ENCODE results near the gene RAB11FIP4.
"Not testable (repeated sequence)": the region's sequence is repeated elsewhere in the genome, so short reads cannot be mapped to it uniquely, and the experiment has no call there.

The RAB11FIP4 gene, protein sequence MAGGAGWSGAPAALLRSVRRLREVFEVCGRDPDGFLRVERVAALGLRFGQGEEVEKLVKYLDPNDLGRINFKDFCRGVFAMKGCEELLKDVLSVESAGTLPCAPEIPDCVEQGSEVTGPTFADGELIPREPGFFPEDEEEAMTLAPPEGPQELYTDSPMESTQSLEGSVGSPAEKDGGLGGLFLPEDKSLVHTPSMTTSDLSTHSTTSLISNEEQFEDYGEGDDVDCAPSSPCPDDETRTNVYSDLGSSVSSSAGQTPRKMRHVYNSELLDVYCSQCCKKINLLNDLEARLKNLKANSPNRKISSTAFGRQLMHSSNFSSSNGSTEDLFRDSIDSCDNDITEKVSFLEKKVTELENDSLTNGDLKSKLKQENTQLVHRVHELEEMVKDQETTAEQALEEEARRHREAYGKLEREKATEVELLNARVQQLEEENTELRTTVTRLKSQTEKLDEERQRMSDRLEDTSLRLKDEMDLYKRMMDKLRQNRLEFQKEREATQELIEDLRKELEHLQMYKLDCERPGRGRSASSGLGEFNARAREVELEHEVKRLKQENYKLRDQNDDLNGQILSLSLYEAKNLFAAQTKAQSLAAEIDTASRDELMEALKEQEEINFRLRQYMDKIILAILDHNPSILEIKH

GRCh38 chr17:31391496-31391949 lies at the start of gene RAB11FIP4:
Gene RAB11FIP4, plus strand, starts transcription at chr17:31391675. Its CDS starts 178 bp downstream, at chr17:31391853.
- TF ChIP-seq, protein P1, sequence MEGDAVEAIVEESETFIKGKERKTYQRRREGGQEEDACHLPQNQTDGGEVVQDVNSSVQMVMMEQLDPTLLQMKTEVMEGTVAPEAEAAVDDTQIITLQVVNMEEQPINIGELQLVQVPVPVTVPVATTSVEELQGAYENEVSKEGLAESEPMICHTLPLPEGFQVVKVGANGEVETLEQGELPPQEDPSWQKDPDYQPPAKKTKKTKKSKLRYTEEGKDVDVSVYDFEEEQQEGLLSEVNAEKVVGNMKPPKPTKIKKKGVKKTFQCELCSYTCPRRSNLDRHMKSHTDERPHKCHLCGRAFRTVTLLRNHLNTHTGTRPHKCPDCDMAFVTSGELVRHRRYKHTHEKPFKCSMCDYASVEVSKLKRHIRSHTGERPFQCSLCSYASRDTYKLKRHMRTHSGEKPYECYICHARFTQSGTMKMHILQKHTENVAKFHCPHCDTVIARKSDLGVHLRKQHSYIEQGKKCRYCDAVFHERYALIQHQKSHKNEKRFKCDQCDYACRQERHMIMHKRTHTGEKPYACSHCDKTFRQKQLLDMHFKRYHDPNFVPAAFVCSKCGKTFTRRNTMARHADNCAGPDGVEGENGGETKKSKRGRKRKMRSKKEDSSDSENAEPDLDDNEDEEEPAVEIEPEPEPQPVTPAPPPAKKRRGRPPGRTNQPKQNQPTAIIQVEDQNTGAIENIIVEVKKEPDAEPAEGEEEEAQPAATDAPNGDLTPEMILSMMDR (IDR thresholded peaks at IDR 0.05; ENCODE audit: extremely low read depth, insufficient read depth, missing control alignments): no peak
- peak; percentile 64 for DNase-seq (ENCODE audit: low spot score)
- in situ Hi-C loops (cut with MboI; ENCODE audit: low pct_unique_long_range_greater_than_20kb, low sequenced_read_pairs, unreplicated experiment): no loop called here

GRCh38 chr17:31345191-31345747 lies 46.2 kb upstream of the RAB11FIP4 start:
- DNase-seq (ENCODE audit: low spot score); in situ Hi-C loops (cut with MboI; ENCODE audit: low pct_unique_long_range_greater_than_20kb, low sequenced_read_pairs, unreplicated experiment): not testable (repeated sequence)

DNA sequence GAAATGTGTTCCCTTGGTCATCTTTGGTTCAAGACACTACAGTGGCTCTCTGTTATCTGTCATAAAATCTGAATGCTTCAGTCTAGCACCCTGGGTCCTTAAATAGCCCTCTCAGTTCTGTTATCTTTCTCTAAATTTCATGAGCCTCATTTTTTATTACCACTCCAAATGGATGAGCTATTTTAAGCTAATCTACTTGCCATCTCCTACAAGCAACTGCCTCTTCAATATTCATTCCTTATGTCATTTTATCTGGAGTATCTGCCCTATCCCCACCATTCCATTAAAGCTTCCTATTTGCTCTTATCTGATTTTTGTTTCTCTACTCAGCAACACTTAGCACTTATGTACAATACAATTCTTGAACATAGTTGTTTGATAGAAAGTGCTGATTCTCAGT lies 42.0 kb upstream of the RAB11FIP4 start:
- no peak for DNase-seq (ENCODE audit: low spot score)
- TF ChIP-seq, protein P1 (IDR thresholded peaks at IDR 0.05; ENCODE audit: extremely low read depth, insufficient read depth, missing control alignments): no peak
- in situ Hi-C loops (cut with MboI; ENCODE audit: low pct_unique_long_range_greater_than_20kb, low sequenced_read_pairs, unreplicated experiment): no loop called here

DNA sequence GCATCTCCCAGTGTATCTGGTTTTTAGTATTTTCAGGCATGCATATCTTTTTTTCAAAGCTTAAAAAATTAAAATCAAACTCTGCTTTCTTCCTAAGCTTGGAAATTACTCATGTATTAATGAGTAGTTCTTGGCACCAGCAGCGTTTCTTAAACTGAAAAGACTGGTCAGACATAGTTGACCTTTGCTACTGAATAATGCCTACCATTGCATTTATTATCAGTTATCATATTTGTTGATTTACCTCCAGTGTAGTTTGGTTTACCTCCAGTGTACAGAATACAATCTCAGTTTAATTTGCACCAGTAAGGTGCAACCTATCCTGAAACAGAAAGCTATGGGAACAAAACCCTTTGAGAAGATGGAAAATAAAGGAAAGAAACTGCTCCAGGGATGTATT lies 35.5 kb upstream of the RAB11FIP4 start:
- DNase-seq (ENCODE audit: low spot score): no peak
- in situ Hi-C loops (cut with MboI; ENCODE audit: low pct_unique_long_range_greater_than_20kb, low sequenced_read_pairs, unreplicated experiment): no loop called here
- TF ChIP-seq, protein P1 (IDR thresholded peaks at IDR 0.05; ENCODE audit: extremely low read depth, insufficient read depth, missing control alignments): no peak

DNA sequence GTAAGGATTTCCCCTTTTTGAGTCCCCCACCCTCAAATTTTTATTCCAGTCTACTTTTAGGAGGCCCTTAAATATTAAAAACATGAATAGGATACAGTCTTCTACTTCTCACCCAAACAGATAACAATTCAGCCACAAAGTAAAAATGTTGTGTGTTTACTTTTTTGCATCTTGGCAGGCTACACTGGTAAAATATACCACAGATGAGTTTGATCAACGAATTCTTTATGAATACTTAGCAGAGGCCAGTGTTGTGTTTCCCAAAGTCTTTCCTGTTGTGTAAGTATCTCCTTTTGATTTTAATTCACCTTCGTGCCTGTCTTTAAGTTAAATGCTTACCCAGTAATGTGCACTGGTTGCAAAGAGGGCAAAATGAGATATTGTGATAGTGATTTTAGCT lies 34.4 kb upstream of the RAB11FIP4 start:
- no peak for DNase-seq (ENCODE audit: low spot score)
- TF ChIP-seq, protein P1 (IDR thresholded peaks at IDR 0.05; ENCODE audit: extremely low read depth, insufficient read depth, missing control alignments): no peak
- in situ Hi-C loops (cut with MboI; ENCODE audit: low pct_unique_long_range_greater_than_20kb, low sequenced_read_pairs, unreplicated experiment): no loop called here

DNA sequence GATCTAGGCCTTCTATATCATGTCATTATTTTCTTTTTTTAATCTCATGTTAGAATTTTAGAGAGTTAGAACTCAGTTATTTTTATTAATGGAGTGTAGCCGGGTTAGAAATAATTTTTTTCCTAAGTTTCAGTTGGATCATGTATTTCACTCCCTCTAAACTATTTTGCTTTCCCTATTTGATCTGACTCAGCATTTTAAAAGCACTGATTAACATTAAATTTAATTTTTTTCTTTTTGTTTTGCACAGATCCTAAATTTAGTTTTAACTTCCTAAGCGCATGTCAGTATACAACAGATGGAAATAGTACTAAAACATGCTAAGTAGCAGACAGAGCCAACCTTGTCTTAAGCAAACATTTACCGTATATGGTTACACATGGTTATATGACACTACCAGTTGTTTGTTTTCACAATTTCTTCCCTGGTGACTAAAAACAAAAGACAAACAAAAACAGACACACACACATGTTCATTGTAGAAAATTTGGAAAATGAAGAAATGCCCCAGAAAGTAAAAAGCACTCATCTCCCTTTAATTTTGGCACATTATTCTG lies 33.6 kb upstream of the RAB11FIP4 start:
- in situ Hi-C loops (cut with MboI; ENCODE audit: low pct_unique_long_range_greater_than_20kb, low sequenced_read_pairs, unreplicated experiment): no loop called here
- TF ChIP-seq, protein P1 (IDR thresholded peaks at IDR 0.05; ENCODE audit: extremely low read depth, insufficient read depth, missing control alignments): no peak
- DNase-seq (ENCODE audit: low spot score): no peak
